ENCODE results near the gene VPS25.
"Not testable (repeated sequence)": the region's sequence is repeated elsewhere in the genome, so short reads cannot be mapped to it uniquely, and the experiment has no call there.

Gene VPS25

GRCh38 chr17:42773290-42774035 lies at the start of gene VPS25:
TSS of gene VPS25 (plus strand) at chr17:42773449. CDS start at chr17:42773476, 27 bp downstream.
- peak; percentile 70 for DNase-seq

GRCh38 chr17:42723636-42724035 lies 49.6 kb upstream of the VPS25 start:
- no peak for DNase-seq

- DNase-seq: no peak
Observed at GRCh38 chr17:42725143-42725542, 48.1 kb upstream of the VPS25 start.

GRCh38 chr17:42740699-42741098 lies 32.5 kb upstream of the VPS25 start:
- no peak for DNase-seq

- not testable (repeated sequence) for DNase-seq
Observed at GRCh38 chr17:42742916-42743315, 30.3 kb upstream of the VPS25 start.

GRCh38 chr17:42743595-42744282 lies 29.5 kb upstream of the VPS25 start:
- DNase-seq: no peak

GRCh38 chr17:42744283-42744805 lies 28.9 kb upstream of the VPS25 start:
- peak; percentile 59 for DNase-seq

GRCh38 chr17:42744806-42745617 lies 28.2 kb upstream of the VPS25 start, which contains the start of gene EZH1:
TSS of gene EZH1 (minus strand) at chr17:42745040. CDS start at chr17:42728941, 16,099 bp downstream.
- DNase-seq: peak; percentile 87

GRCh38 chr17:42748202-42748907 lies 24.9 kb upstream of the VPS25 start:
- no peak for DNase-seq

- no peak for DNase-seq
Observed at GRCh38 chr17:42748908-42749798, 24.1 kb upstream of the VPS25 start.

DNA sequence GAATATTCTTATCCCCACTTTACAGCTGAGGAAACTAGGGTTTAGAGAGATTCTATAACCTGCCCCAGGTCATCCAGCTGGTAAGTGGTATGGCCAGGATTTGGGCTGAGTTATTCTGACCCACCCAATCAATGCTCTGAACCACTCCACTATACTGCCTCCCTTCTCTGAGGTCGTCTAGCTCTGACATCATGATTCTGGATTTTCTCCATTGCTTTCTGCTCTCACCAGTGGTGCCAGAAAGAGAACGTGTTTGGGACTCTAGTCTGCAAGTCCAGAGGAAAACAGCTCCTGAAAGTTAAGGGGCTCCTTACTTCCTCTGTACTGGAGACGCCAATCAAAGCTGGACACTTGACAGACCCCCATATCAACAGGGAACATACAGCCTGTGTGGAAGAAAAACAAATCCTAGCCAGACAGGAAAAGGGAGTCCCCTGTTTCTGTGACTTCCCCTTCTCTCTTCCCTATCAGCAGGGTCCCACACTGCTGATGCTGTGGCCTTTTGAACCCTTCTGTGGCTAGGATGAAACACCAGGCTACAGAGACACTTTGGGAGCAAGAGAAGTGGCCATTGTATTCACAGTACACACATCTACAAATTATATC lies 22.4 kb upstream of the VPS25 start:
- no peak for DNase-seq

DNA sequence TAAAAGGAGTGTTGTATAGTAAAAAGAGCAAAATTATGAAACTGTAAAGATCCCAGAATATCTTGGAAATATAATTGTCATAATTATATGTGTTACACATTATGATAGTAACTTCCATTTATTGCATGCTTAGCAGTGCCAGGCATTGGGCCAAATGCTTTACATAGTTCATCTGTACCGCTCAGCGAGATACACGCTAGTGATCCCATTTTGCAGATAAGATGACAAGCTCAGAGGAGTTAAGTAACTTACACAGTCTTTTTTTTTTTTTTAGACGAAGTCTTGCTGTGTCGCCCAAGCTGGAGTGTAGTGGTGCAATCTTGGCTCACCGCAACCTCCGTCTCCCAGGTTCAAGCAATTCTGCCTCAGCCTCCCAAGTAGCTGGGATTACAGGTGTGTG lies 21.6 kb upstream of the VPS25 start:
- DNase-seq: no peak

- no peak for DNase-seq
Observed at GRCh38 chr17:42754782-42755181, 18.5 kb upstream of the VPS25 start.

DNA sequence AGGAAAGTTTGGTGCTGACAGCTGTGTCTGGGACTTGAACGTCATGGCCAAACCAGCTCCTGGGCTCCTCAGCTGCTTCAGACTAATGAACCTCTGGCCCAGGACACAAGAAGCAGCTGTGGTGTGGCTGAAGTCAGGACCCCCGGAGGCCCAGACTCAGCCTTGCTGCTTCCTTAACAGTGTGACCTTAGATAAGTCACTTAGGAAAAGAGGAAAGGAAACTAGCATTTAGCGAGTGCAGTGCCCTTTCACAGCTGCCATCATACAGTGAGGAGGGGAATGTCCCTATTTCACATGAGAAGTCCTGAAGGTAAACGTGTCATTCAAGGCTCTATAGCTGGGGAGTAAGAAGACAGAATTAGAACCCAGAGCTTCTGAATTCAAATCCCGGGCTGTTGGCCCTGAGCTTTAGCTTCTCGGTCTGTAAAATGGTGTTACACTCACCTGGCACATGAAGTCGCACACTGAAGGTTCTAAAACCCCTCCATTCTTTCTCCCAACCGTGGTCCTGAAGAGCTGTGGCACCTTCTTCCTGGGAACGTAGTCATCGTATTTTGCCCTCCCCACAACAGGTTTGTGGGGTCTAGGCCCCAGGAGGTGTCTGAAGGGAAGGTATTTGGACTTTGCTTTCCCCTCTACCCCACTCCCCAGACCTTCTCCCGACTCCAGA lies 13.1 kb upstream of the VPS25 start:
- no peak for DNase-seq

- peak; percentile 20 for DNase-seq
Observed at GRCh38 chr17:42760652-42761581, 12.3 kb upstream of the VPS25 start, which contains the start of gene RAMP2. TSS of gene RAMP2 (plus strand) at chr17:42761227. CDS start at chr17:42761262, 35 bp downstream.

DNA sequence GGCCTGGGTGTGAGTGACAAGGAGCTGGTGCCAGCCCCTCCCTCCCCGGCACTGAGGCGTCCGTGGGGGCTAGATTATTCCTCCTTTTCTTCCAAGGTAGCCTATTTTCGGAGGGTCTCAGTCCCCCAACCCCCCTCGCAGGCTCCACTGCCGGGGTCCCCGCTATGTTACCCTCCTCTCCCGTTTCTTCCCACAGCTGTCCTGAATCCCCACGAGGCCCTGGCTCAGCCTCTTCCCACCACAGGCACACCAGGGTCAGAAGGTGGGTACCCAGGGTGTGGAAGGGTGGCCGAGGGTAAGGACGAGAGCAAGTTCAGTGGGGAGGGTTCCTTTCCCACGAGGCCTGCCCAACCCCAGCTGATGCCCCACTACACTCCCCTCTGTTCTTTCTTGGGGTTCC lies 11.6 kb upstream of the VPS25 start:
- DNase-seq: no peak

DNA sequence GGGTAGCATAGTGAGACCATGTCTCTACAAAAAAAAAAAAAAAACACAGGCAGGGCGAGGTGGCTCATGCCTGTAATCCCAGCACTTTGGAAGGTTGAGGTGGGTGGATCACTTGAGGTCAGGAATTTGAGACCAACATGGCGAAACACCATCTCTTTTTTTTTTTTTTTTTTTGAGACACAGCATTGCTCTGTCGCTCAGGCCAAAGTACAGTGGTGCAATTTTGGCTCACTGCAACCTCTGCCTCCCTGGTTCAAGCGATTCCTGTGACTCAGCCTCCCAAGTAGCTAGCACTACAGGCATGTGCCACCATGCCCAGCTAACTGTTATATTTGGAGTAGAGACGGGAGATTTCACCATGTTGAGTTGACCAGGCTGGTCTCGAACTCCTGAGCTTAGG lies 7.1 kb upstream of the VPS25 start:
- DNase-seq: no peak

DNA sequence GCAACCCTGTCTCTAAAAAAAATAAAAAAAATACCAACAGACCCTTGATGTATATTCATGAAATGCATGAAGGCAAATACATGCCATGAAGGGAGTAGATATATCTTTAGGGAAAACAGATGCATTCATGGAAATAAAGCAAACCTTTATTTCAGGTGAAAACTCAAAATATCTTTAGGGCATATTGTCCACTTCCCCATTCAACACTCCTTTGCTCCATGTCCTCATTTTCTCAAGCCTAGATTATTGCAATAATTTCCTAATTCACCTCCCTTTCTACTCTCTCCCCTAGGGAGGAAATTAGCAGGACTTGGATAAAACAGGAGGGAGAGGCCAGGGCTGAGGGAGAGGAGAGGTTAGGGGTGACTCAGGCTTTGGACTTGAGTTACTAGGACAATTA lies 5.7 kb upstream of the VPS25 start:
- DNase-seq: no peak

GRCh38 chr17:42768006-42768405 lies 5.2 kb upstream of the VPS25 start:
- not testable (repeated sequence) for DNase-seq

Measured in NCI-H1105 (cell line).